Measurements from ENCODE around the gene VCPKMT.

DNA sequence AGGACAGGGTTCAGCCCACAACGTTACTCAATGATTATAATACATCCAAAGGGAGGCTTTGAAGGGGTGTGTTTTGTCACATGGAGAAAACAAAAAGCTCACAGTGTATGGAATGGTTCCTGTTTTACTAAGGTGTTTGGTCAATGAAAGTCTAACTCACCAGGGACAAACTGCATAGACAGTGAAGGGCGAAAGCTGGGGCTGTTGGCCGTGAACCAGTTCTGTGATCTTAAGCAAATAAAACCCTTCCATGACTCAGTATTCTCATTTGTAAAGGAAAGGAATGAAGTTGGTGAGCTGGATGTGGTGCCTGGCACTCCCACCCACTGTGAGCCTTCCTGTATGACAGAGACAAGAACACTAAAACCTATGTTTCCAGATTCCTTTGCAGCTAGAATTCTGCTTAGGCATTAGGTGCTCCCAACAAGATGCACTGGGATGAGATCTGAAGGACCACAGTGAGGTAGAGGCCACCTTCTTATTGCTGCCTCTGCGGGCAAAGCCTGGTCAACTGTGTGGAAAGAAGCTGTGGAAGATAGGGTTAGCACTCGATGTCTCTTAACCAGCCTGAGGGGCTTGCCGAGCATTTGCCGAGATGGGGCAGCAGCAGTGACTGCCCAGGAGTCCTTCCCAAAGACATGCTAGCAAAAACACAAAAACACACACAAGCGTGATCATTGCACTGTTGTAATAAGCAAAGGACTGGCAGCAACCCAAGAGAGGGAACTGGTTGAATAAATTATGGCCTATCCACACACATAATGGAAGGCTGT lies 48.5 kb downstream of the VCPKMT start:
- no peak for TF ChIP-seq CTCF (IDR thresholded peaks at IDR 0.05)
- TF ChIP-seq ZFX (IDR thresholded peaks at IDR 0.05; ENCODE audit: borderline replicate concordance): no peak

Measured in 22Rv1 (cell line).